Fibroblast of skin of left biceps (primary cell): ENCODE measurements around the gene ZNF487.
"Not testable (repeated sequence)": the region's sequence is repeated elsewhere in the genome, so short reads cannot be mapped to it uniquely, and the experiment has no call there.

Experiments
- DNase-seq, 2 experiments: peaks; one replicate each; pipeline ENCODE4 v3.0.0-alpha.2; 2013; ENCODE audit warnings: low read depth in 2 of 2

The ZNF487 gene

DNA sequence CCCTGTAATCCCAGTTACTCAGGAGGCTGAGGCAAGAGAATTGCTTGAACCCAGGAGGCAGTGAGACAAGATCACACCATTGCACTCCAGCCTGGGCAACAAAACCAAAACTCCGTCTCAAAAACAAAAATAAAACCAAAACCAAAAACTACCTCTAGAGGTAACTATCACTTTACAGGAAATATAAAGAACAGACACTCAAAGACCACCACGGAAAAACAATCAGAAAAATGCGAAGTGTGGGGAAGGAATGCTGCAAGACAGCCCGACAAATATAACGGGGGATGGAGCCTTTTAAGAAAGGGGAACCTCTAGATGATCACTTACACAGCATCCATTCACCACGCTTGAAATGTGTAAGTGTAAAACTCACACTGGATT is 32.2 kb upstream of the ZNF487 start:
- DNase-seq: no peak

DNA sequence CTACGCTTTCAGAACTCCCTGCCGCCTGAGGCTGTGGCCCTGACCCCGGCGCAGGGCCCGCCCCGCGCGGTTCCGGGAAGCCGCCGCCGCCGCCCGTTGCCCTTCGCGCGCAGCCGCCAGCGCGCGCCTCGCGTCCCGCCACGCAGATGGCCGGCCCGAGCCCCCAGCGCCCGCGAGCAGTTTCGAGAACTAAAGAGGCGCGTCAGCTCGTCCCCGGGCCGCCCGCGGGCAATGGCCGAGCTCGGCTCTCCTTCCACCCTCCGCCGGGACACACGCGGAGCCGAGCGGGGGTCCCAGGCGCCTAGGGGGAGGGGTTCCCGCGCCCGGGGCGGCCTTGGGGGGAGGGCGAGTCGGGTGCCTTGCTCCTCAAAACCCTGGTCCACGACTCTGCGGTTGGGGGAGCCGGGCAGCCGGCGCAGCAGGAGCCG is 29.7 kb upstream of the ZNF487 start:
- DNase-seq: no peak

DNA sequence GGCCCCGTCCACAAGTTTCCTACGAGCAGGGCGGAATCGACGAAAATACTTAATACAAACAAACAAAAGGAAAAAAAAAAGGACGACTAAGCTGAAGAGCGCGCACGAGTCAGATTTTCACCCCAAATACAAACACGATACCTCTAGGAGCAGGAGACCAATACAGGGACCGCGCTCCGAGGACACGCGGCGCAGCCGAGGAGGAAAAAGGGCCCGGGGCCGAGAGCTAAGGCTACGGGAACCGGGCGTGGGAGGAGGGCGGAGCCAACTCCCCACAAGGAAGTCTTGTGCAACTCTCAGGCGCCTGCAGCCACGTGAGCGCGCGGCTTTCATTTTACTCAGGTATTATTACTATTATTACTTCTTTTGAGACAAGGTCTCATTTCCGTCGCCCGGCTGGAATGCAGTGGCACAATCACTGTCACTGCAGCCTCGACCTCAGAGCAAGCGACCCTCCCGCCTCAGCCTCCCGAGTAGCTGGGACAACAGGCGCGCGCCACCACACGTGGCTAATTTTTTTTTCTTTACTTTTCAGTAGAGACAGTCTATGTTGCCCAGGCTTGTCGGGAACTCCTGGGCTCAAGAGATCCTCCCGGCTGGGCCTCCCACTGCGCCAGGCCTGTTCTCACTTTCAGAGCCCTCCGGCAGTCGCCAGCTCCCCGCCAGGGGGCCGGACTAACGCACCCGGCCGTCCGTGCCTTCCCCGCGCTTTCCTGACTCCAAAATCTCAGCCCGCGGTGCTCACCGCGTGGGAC is 29.2 kb upstream of the ZNF487 start:
- peak; percentile 58 to 61 for DNase-seq

DNA sequence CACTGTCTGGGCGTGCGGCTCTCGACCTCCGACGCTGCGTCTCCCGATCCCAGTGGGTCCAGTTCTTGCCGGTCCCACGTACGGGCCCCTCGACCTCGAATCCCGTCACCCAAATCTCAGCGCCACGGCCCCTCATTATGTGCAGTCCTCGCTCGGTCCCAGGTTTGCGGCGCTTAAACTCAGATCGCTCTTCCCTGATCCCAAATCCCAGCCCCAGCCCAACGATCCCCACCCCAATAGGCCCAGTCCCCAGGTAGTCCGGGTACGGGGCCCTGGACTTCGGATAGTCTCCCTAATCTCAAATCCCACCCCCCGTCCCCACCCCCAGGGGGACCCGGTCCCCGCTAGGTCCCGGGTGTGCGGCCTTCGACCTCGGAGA is 28.6 kb upstream of the ZNF487 start:
- DNase-seq: no peak

DNA sequence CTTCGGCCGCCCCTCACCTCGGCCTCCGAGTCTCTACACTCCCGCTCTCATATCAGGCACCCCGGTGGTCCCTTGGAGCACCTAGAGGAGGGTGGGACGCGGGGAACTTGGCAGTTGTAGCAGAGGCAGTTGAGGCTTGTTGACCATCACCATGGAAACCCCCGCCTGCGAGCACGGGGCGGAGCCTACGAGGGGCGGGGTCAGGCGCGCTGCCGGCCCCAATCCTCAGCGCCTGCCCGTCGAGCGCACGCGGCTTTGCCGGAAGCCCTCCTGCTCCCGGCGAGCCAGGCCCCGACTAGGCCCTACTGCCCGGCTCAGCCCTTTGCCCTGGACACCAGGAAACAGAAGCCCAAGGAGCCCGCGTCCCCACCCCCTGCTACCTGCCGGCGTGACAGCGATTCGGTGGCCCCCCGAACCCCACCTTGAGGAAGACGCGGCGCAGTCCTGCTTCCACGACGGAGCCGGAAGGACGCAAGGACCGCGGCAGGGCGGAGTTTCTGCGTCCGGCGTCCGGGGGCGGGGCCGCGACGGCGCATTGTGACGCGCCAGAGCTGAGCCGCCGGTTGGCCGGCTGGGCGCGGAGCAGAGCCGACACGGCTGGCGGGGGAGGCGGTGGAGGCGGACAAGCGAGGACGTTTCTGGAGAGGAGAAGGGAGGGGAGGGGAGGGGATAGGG is 28.1 kb upstream of the ZNF487 start, which contains the start of gene HNRNPF:
TSS of gene HNRNPF (minus strand) at position 477 of the 675 bp plus-strand sequence. CDS start 21,302 bp downstream, outside the sequence.
- peak; percentile 88 to 91 for DNase-seq

DNA sequence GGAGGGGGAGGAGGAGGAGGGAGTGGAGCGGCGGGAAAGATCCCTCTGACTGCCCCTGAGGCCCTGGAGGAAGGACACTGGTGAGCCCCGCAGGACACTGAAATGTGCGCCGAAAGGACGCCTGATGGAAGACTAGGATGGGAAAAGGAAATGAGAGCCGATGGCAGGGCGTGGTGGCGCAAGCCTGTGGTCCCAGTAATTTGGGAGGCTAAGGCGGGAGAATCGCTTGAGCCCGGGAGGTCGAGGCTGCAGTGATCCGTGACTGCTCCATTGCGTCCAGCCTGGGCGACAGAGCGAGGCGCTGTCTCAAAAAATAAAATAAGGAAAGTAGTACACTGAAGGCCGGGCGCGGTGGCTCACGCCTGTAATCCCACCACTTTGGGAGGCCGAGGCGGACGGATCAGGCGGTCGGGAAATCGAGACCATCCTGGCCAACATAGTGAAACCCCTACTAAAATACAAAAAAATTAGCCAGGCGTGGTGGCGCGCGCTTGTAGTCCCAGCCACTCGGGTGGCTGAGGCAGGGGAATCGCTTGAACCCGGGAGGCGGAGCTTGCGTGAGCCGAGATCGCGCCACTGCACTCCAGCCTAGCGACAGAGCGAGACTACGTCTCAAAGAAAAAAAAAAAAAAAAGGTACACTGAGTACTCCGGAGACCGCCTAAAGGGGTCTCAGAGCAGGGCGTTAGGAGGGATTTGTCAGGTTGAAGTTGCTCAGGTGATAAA is 27.4 kb upstream of the ZNF487 start:
- no peak for DNase-seq

DNA sequence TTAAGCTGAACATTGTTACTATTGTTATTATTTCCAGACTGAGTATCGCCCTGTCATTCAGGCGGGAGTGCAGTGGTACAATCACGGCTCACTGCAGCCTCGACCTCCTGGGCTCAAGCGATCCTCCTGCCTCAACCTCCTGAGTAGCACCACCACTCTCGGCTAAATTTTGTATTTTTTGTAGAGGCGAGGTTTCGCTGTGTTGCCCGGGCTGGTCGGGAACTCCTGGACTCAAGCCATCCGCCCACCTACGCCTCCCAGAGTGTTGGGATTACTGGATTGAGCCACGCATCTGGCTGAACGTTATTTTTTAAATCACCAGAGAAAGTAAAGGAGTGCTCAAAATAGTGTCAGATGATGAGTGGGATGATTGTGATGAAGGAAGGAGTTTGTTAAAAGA is 26.6 kb upstream of the ZNF487 start:
- no peak for DNase-seq

DNA sequence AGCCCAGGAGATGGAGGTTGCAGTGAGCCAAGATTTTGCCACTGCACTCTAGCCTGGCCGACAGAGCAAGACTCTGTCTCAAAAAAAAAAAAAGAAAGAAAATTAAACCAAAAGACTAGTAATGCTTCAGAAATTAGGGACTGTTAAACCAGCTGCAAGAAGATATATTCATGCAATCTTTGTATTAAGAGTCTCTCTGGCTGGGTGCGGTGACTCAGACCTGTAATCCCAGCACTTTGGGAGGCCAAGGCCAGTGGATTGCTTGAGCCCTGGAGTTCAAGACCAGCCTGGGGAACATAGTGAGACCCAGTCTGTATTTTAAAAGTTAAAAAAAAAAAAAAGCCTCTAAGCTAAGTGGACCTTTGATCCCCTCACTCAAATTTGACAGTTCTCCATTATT is 25.4 kb upstream of the ZNF487 start:
- DNase-seq: no peak

DNA sequence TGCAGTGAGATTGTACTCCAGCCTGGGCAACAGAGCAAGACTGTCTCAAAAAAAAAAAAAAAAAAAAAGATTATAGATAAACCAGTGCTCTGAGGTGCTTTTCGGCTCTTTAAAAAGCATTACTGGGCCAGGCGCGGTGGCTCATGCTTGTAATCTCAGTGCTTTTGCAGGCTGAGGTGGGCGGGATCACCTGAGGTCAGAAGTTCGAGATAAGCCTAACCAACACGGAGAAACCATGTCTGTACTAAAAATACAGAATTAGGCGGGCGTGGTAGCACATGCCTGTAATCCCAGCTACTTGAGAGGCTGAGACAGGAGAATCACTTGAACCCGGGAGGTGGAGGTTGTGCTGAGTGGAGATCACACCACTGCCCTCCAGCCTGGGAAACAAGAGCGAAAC is 21.4 kb upstream of the ZNF487 start:
- no peak for DNase-seq

DNA sequence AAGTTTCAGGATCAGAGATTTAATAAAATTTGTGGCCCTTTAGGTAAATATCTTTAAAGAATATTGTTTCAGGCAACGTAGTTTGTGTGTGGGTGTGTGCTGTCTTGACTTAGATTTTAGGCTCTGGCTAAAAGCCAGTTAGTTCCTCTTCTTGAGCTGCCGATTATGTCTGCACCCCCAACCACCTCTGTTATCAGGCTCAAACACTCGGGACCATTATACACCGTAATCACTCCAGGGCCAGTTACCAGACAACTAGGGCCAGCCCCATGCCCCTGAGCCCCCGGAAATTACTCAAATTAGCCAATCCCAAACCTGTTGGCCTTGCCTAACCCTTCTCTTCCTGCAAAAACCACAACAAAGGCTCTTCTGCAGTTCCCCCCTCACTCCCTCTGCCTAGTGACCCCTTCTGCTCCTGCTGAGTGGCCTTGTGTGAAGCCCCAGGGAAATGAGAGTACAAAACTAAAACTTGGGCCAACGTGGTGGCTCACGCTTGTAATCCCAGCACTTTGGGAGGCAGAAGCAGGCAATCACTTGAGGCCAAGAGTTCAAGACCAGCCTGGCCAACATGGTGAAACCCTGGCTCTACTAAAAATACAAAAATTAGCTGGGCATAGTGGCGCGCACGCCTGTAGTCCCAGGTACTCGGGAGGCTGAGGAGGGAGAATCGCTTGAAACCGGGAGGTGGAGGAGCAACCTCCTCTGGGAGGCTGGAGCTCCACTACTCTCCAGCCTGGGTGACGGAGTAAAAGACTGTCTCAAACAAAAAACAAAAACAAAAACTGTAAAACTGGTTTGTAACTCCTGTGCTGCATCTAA is 18.8 kb upstream of the ZNF487 start:
- DNase-seq: no peak

DNA sequence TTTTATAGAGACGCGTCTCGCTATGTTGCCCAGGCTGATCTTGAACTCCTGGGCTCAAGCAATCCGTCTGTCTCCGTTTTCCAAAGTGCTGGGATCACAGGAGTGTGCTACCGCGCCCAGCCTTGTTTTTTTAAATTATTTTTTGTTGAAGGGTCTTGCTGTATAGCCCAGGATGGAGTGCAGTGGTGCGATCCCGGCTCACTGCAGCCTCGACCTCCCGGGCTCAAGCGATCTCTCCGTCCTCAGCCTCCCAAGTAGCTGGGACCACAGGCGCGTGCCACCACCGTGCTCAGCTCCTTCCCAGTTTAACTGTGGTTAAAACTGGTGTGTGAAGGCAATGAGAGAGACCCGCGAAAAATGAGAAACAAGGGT is 16.9 kb upstream of the ZNF487 start:
- DNase-seq: no peak

DNA sequence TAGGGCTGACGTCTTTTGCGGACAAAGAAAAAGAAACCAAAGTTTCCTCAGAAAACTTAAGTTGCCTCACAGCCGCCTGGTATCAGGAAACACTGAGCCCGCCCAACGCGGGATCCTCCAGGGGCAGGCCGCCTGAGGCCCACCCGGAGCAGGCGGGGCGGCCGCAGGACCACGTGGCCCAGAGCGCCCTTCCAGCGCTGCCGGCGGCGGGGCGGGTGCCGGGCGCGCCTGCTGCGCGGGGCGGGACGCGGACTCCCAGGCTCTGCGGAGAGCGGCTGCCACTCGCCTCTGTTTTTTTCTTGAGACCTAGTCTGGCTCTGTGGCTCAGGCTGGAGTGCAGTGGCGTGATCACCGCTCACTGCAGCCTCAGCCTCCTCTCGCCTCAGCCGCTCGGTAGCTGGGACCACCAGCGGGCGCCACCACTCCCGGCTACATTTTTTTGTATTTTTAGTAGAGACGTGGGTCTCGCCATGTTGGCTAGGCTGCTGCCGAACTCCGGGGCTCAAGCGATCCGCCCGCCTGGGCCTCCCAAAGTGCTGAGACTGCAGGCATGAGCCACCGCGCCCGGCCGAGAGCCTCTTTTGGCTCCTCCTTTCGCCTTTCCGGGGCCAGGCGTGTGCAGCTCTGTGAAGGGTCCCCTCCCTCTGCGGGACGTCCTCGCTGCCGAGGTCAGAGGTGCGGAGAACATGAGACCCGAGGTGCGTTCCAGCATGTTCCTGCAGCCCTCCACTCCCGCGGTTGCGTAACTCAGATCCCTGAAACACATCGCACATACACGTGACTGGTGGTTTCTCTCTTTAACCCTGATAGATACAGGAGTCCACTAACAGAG is 16.3 kb upstream of the ZNF487 start:
- peak; percentile 73 to 75 for DNase-seq

DNA sequence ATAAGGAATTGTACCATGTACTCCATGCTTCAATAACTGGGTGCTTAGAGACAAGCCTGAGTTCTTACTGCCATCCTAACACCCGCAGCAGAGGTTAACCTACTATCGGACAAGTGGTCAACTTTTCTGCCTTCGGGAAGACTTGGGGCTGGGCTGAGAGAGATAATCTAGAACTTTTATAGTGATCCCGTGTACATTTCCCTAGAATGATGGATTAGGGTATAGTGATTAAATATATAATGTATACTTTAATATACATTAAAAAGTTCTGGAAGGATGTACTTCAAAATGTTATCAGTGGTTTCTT is 15.8 kb upstream of the ZNF487 start:
- no peak for DNase-seq

DNA sequence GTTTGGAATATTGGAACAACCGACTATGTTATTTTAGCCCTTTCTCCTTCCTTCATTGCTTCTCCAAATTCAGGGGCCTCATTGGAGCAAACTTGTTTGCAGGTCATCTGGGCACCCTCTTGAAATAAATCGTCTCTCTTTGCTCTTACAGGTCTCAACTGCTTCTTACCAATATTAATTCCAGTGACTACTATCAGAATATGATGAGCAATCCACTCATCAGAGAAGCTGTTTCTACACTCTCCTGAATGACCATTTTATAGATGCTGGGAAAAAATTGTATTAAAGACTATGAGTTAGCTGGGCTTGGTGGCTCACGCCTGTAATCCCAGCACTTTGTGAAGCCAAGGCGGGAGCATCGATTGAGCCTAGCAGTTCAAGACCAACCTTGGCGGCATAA is 15.4 kb upstream of the ZNF487 start:
- no peak for DNase-seq

DNA sequence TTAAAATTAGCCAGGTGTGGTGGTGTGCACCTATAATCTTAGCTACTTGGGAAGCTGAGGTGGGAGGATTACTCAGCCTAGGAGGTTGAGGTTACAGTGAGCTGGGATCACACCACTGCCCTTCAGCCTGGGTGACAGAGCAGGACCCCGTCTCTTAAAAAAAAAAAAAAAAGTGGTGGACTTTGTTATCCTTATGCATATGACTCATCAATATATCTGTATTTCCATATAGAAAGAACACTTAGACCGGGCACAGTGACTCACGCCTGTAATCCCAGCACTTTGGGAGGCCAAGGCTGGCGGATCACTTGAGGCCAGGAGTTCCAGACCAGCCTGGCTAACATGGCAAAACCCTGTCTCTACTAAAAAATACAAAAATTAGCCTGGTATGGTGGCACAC is 15.0 kb upstream of the ZNF487 start:
- not testable (repeated sequence) for DNase-seq

DNA sequence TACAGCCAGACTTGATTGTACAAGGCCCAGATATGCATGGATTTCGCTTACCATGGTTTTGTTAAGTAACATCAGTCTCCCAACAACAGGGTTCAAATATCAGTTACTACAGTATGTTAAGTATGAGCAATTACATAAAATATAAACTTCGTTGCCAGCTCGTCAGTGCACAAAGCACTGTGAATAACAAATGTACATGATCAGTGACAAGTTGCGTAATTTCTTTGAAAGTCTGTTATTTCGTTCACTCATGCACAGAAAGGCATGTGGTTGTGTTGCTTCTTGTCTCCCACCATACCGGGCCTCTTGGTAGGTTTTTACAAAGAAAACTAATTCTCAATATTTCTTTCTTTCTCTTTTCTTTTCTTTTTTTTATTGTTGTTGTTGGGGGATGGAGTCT is 12.5 kb upstream of the ZNF487 start:
- no peak for DNase-seq

DNA sequence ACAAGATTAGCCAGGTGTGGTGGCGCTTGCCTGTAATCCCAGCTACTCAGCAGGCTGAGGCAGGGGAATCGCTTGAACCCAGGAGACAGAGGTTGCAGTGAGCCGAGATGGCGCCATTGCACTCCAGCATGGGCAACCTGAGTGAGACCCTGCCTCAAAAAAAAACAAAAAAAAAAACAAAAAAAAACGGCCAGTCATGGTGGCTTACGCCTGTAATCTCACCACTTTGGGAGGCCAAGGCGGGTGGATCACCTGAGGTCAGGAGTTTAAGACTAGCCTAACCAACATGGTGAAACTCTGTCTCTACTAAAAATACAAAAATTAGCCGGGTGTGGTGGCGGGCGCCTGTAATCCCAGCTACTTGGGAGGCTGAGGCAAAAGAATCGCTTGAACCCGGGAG is 10.4 kb upstream of the ZNF487 start:
- DNase-seq: not testable (repeated sequence)

DNA sequence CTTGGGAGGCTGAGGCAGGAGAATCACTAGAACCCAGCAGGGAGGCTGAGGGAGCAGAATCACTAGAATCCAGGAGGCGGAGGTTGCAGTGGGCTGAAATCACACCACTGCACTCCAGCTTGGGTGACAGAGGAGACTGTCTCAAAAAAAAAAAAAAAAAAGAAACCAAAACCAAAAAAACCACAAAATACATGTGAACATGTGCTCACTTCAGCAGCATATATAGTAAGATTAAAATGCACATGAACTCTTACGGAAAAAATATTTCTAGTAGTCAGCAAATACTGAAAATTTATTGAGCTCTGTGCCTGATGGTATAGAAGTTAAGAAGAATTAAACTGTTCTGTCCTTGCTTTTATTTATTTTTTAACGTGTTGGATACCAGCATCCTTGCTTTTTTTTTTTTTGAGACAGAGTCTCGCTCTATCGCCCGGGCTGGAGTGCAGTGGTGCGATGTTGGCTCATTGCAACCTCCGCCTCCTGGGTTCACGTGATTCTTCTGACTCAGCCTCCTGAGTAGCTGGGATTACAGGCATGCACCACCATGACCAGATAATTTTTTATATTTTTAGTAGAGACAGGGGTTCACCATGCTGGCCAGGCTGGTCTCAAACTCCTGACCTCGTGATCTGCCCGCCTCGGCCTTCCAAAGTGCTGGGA is 9.6 kb upstream of the ZNF487 start:
- DNase-seq: no peak

DNA sequence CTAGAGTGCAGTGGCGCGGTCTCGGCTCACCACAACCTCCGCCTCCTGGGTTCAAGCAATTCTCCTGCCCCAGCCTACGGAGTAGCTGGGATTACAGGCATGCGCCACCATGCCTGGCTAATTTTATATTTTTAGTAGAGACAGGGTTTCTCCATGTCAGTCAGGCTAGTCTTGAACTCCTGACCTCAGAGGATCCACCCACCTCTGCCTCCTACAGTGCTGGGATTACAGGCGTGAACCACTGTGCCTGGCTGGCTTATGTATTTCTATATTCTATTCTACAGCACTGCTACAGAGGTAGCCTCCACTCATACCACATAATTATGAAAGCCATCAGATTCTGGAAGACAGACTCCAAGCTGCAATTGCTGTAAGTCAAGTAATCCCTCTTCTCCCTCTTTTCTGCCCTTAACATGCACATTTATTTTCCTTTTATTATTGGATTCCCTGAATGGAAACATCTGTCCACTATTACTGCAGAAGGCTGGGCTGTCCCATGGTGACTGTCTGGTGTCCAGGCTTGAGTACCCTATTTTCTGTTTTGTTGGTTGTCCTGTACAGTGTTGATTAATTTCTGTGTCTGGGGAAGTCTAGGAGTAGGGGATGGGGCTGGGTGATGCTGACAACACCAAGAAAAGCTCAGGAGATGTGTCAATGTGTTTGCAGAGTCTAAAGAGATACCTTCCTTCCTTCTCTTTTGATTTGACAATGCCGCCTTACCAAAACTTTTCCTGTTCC is 5.8 kb upstream of the ZNF487 start:
- DNase-seq: no peak
